Measurements from ENCODE around the gene PRRT3.

DNA sequence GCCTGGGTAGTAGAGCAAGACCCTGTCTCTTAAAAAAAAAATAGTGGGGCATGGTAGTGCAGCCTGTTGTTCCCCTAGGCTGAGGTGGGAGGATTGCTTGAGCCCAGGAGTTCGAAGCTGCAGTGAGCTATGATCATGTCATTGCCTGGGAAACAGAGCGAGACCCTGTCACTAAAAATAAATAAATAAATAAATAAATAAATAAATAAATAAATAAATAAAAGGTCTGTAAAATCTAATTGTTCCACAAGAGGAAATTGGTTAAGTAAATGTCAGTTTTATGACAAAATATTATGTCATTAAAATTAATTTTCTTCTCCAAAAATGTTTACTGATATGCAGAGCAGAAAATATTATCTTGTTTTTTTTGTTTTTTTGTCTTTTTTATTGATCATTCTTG is 13.2 kb downstream of the PRRT3 start:
- TF ChIP-seq, protein P1, sequence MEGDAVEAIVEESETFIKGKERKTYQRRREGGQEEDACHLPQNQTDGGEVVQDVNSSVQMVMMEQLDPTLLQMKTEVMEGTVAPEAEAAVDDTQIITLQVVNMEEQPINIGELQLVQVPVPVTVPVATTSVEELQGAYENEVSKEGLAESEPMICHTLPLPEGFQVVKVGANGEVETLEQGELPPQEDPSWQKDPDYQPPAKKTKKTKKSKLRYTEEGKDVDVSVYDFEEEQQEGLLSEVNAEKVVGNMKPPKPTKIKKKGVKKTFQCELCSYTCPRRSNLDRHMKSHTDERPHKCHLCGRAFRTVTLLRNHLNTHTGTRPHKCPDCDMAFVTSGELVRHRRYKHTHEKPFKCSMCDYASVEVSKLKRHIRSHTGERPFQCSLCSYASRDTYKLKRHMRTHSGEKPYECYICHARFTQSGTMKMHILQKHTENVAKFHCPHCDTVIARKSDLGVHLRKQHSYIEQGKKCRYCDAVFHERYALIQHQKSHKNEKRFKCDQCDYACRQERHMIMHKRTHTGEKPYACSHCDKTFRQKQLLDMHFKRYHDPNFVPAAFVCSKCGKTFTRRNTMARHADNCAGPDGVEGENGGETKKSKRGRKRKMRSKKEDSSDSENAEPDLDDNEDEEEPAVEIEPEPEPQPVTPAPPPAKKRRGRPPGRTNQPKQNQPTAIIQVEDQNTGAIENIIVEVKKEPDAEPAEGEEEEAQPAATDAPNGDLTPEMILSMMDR (IDR thresholded peaks at IDR 0.05; ENCODE audit: low read depth, low read length) = no peak
- TF ChIP-seq POLR2A (IDR thresholded peaks at IDR 0.05; ENCODE audit: extremely low read depth, insufficient read length) = no peak
- TF ChIP-seq, protein P2, sequence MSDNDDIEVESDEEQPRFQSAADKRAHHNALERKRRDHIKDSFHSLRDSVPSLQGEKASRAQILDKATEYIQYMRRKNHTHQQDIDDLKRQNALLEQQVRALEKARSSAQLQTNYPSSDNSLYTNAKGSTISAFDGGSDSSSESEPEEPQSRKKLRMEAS (IDR thresholded peaks at IDR 0.05; ENCODE audit: low read depth, low read length) = no peak
